Motor neuron (in vitro differentiated cells): Measurements from ENCODE around the gene AFAP1. TPM values are rescaled to one million over a fixed set of nuclear protein-coding genes. Genes with fewer than 3 reads are reported as not detected.

ENCODE experiments used
- ATAC-seq, 8 experiments: fragments of 200-7000 bp; cut with Tn5 transposase; replicated peaks in 6 of 8; 2 replicates each; pipeline ENCODE4 v1.8.0; 2021; ENCODE audit warnings: mild to moderate bottlenecking in 8 of 8, moderate library complexity in 8 of 8
- H3K27ac ChIP-seq, 2 donors: fragments of 250-450 bp; sonication (Bioruptor Pico); 2 replicates each; pipeline ENCODE4 v1.9.0; 2021; ENCODE audit warnings: antibody characterized with exemption in 2 of 2, mild to moderate bottlenecking in 2 of 2, moderate library complexity in 1 of 2
- H3K4me1 ChIP-seq, 2 donors: fragments of 250-450 bp; sonication (Bioruptor Pico); replicated peaks in 1 of 2; 2 replicates each; pipeline ENCODE4 v1.6.1; 2021; ENCODE audit warnings: antibody characterized with exemption in 2 of 2, mild to moderate bottlenecking in 2 of 2, moderate library complexity in 1 of 2
- H3K4me3 ChIP-seq, 5 donors: fragments of 250-450 bp; sonication (Bioruptor Pico); 2 replicates each; pipeline ENCODE4 v1.9.0; 2021; ENCODE audit warnings: antibody characterized with exemption in 5 of 5, mild to moderate bottlenecking in 5 of 5, moderate library complexity in 4 of 5
- WGBS, 10 experiments: fragments of 450-650 bp; shearing (Covaris generic); methylation state at CpG; one replicate each; pipeline ENCODE4 v1.0.0; 2022; 5-methylcytosine and 5-hydroxymethylcytosine counted together
- in situ Hi-C, 9 experiments: fragments of 400-800 bp; cut with MboI; loops; one replicate each; pipeline ENCODE4 v1.15.0; 2021; ENCODE audit warnings: low sequenced_read_pairs in 9 of 9, low pct_unique_long_range_greater_than_20kb in 2 of 9; ENCODE audit not compliant: unreplicated experiment in 9 of 9
- total RNA-seq, 8 experiments: library from RNA; unstranded; fragments of 300-600 nt; gene quantifications; 2 replicates each; pipeline versions ENCODE4 v1.2.3 to v1.2.4, GENCODE V29; 2022

Gene AFAP1
- total RNA-seq, 8 experiments from 2014 or later, result 25.1 to 209 (median 41.4) TPM

GRCh38 chr4:7816771-7817170 lies 122.9 kb downstream of the AFAP1 start:
- 83 to 100% (median 92%) methylated on average over 1 to 7 of the region's 7 CpGs; no CpG with 5 or more reads in 2 of the 10 experiments for WGBS, 10 experiments
- ATAC-seq, result no peak
- no peak overlapping the region for H3K27ac ChIP-seq
- in situ Hi-C loops, result loop anchor here in 5 of 9 experiments (25.0 kb wide), 2 partner anchors 121 to 171 kb away; partner anchors contain the start of gene AFAP1 (in 1 of the 5)
- H3K4me1 ChIP-seq, result peaks cover 12 to 26% of the 10 kb centered on the region in 2 donors
- no peak overlapping the region for H3K4me3 ChIP-seq

- ATAC-seq, result no peak
- no peak overlapping the region for H3K27ac ChIP-seq
- in situ Hi-C loops, result loop anchor here in 5 of 9 experiments (25.0 kb wide), 2 partner anchors 121 to 171 kb away; partner anchors contain the start of gene AFAP1 (in 1 of the 5)
- peaks cover 12 to 30% of the 10 kb centered on the region in 2 donors for H3K4me1 ChIP-seq
- H3K4me3 ChIP-seq, result no peak overlapping the region
- 83 to 100% (median 86%) methylated on average over 1 of the region's 1 CpG; no CpG with 5 or more reads in 5 of the 10 experiments for WGBS, 10 experiments
Measured at GRCh38 chr4:7815981-7816380, 123.7 kb downstream of the AFAP1 start.

- Histone ChIP-seq H3K27ac (no peak overlapping the region), H3K4me3 (no peak overlapping the region), H3K4me1 (peaks cover 12 to 30% of the 10 kb centered on the region in 2 donors)
- ATAC-seq, result peak in 7 of 8 experiments; percentile 47 to 79 (median 61)
- in situ Hi-C loops, result loop anchor here in 5 of 9 experiments (25.0 kb wide), 2 partner anchors 122 to 172 kb away; partner anchors contain the start of gene AFAP1 (in 1 of the 5)
- 4 to 100% (median 61%) methylated on average over 1 to 6 of the region's 6 CpGs; no CpG with 5 or more reads in 1 of the 10 experiments for WGBS, 10 experiments
Measured at GRCh38 chr4:7815562-7815961, 124.1 kb downstream of the AFAP1 start.

- in situ Hi-C loops, result loop anchor here in 5 of 9 experiments (25.0 kb wide), 2 partner anchors 123 to 173 kb away; partner anchors contain the start of gene AFAP1 (in 1 of the 5)
- H3K27ac ChIP-seq, result no peak overlapping the region
- peaks cover 12 to 30% of the 10 kb centered on the region in 2 donors for H3K4me1 ChIP-seq
- H3K4me3 ChIP-seq, result no peak overlapping the region
- ATAC-seq, result no peak
- WGBS, 10 experiments, result 78 to 100% (median 100%) methylated on average over 1 to 8 of the region's 15 CpGs; no CpG with 5 or more reads in 2 of the 10 experiments
Measured at GRCh38 chr4:7814451-7814850, 125.2 kb downstream of the AFAP1 start.

GRCh38 chr4:7813674-7814073 lies 126.0 kb downstream of the AFAP1 start:
- peaks cover 5 to 23% of the 10 kb centered on the region in 2 donors for H3K4me1 ChIP-seq
- no peak overlapping the region for H3K4me3 ChIP-seq
- no peak overlapping the region for H3K27ac ChIP-seq
- 83 to 100% (median 93%) methylated on average over 1 to 3 of the region's 3 CpGs; no CpG with 5 or more reads in 2 of the 10 experiments for WGBS, 10 experiments
- no peak for ATAC-seq
- in situ Hi-C loops, result loop anchor here in 5 of 9 experiments (25.0 kb wide), 2 partner anchors 124 to 174 kb away; partner anchors contain the start of gene AFAP1 (in 1 of the 5)

- WGBS, 10 experiments, result 71 to 100% (median 89%) methylated on average over 1 to 4 of the region's 5 CpGs; no CpG with 5 or more reads in 2 of the 10 experiments
- Histone ChIP-seq H3K27ac (no peak overlapping the region), H3K4me3 (no peak overlapping the region), H3K4me1 (peaks cover 3 to 15% of the 10 kb centered on the region in 2 donors)
- in situ Hi-C loops, result loop anchor here in 5 of 9 experiments (25.0 kb wide), 2 partner anchors 124 to 174 kb away; partner anchors contain the start of gene AFAP1 (in 1 of the 5)
- no peak for ATAC-seq
Measured at GRCh38 chr4:7812921-7813320, 126.7 kb downstream of the AFAP1 start.

- Histone ChIP-seq H3K4me1 (peaks cover 5 to 17% of the 10 kb centered on the region in 2 donors), H3K27ac (no peak overlapping the region), H3K4me3 (no peak overlapping the region)
- peak in 1 of 8 experiments; percentile 6 for ATAC-seq
- 40 to 91% (median 76%) methylated on average over 2 to 17 of the region's 18 CpGs; no CpG with 5 or more reads in 1 of the 10 experiments for WGBS, 10 experiments
- in situ Hi-C loops, result loop anchor here in 5 of 9 experiments (25.0 kb wide), 2 partner anchors 125 to 175 kb away; partner anchors contain the start of gene AFAP1 (in 1 of the 5)
Measured at GRCh38 chr4:7812231-7812857, 127.3 kb downstream of the AFAP1 start.

- in situ Hi-C loops, result loop anchor here in 5 of 9 experiments (25.0 kb wide), 2 partner anchors 126 to 176 kb away; partner anchors contain the start of gene AFAP1 (in 1 of the 5)
- 3 to 100% (median 77%) methylated on average over 2 to 12 of the region's 25 CpGs; no CpG with 5 or more reads in 1 of the 10 experiments for WGBS, 10 experiments
- ATAC-seq, result peak; percentile 8 to 72 (median 53)
- Histone ChIP-seq H3K27ac (no peak overlapping the region), H3K4me3 (no peak overlapping the region), H3K4me1 (peaks cover 12 to 24% of the 10 kb centered on the region in 2 donors)
Measured at GRCh38 chr4:7811536-7812191, 128.0 kb downstream of the AFAP1 start.

- H3K4me3 ChIP-seq, result no peak overlapping the region
- peaks cover 19 to 31% of the 10 kb centered on the region in 2 donors for H3K4me1 ChIP-seq
- H3K27ac ChIP-seq, result no peak overlapping the region
- 20 to 96% (median 82%) methylated on average over 1 to 27 of the region's 36 CpGs; no CpG with 5 or more reads in 4 of the 10 experiments for WGBS, 10 experiments
- no peak for ATAC-seq
- in situ Hi-C loops, result loop anchor here in 5 of 9 experiments (25.0 kb wide), 2 partner anchors 126 to 176 kb away; partner anchors contain the start of gene AFAP1 (in 1 of the 5)
Measured at GRCh38 chr4:7810783-7811535, 128.7 kb downstream of the AFAP1 start.

GRCh38 chr4:7808752-7809151 lies 130.9 kb downstream of the AFAP1 start:
- Histone ChIP-seq H3K27ac (no peak overlapping the region), H3K4me1 (peaks cover 24 to 36% of the 10 kb centered on the region in 2 donors), H3K4me3 (no peak overlapping the region)
- in situ Hi-C loops, result loop anchor here in 6 of 9 experiments (10.0 to 25.0 kb wide), 3 partner anchors 129 to 179 kb away; partner anchors contain the start of gene AFAP1 (in 1 of the 6)
- 71 to 100% (median 100%) methylated on average over 1 to 5 of the region's 6 CpGs; no CpG with 5 or more reads in 1 of the 10 experiments for WGBS, 10 experiments
- ATAC-seq, result no peak

GRCh38 chr4:7808181-7808580 lies 131.5 kb downstream of the AFAP1 start:
- 83 to 100% (median 93%) methylated on average over 1 to 5 of the region's 8 CpGs; no CpG with 5 or more reads in 1 of the 10 experiments for WGBS, 10 experiments
- in situ Hi-C loops, result loop anchor here in 6 of 9 experiments (10.0 to 25.0 kb wide), 3 partner anchors 129 to 179 kb away; partner anchors contain the start of gene AFAP1 (in 1 of the 6)
- peaks cover 24 to 36% of the 10 kb centered on the region in 2 donors for H3K4me1 ChIP-seq
- H3K4me3 ChIP-seq, result no peak overlapping the region
- ATAC-seq, result no peak
- no peak overlapping the region for H3K27ac ChIP-seq
